GM12878 (cell line): ENCODE measurements around the gene DIS3L2. TPM values are rescaled to one million over a fixed set of nuclear protein-coding genes. Genes with fewer than 3 reads are reported as not detected.

Experiments used
- ATAC-seq: fragments of 200-7000 bp; cut with Tn5 transposase; 3 replicates; pipeline ENCODE4 v1.9.1; 2020; ENCODE audit warnings: mild to moderate bottlenecking, moderate library complexity
- BruUV-seq: library from RNA; stranded (reverse); fragments of 400-500 nt; replicated peaks from 2 replicates; lab custom pipeline; 2021; lab: Mats Ljungman, UMichigan
- CTCF ChIA-PET: fragments of 300-600 bp; sonication (Branson Sonifier 250); formaldehyde crosslinking; extraction: SDS; loops from one replicate; lab custom pipeline; 2021; ENCODE audit warnings: inconsistent platforms; lab: Yijun Ruan, JAX
- POLR2A ChIA-PET: fragments of 350-600 bp; formaldehyde crosslinking; extraction: SDS; loops from one replicate; lab custom pipeline; 2021; ENCODE audit warnings: inconsistent platforms; lab: Charles Lee
- RAD21 ChIA-PET: fragments of 300-600 bp; sonication (Branson Sonifier 250); formaldehyde crosslinking; loops from one replicate; lab custom pipeline; 2023; ENCODE audit warnings: antibody characterized with exemption; ENCODE audit not compliant: unreplicated experiment; lab: Charles Lee
- SMC1A ChIA-PET: fragments of 300-600 bp; sonication (Branson Sonifier 250); formaldehyde crosslinking; loops from one replicate; lab custom pipeline; 2023; ENCODE audit not compliant: unreplicated experiment, uncharacterized antibody; lab: Charles Lee
- DNase-seq: peaks from one replicate; pipeline ENCODE4 v3.0.0-alpha.2; 2011; ENCODE audit warnings: low read depth, low spot score
- FAIRE-seq: peaks from 3 replicates; lab custom pipeline; 2011; peaks lifted over from hg19 to GRCh38; lab: Jason Lieb, UNC
- H2AFZ ChIP-seq: 2 replicates; pipeline ENCODE4 v1.6.0; 2011; ENCODE audit warnings: low read depth, low read length, control low read depth; ENCODE audit not compliant: control insufficient read depth
- H3K27ac ChIP-seq: 2 replicates; pipeline ENCODE4 v1.5.1; 2011; ENCODE audit warnings: control low read depth; ENCODE audit not compliant: control insufficient read depth, insufficient read depth
- H3K27me3 ChIP-seq, 2 experiments: replicated peaks in 1 of 2; 2 replicates each; pipeline versions ENCODE4 v1.6.0 to v1.6.1; 2011; ENCODE audit warnings: low read length in 1 of 2; ENCODE audit not compliant: control insufficient read depth in 2 of 2, insufficient read depth in 2 of 2
- H3K36me3 ChIP-seq, 2 experiments: 2 replicates each; pipeline ENCODE4 v1.5.1; 2011; ENCODE audit warnings: low read length in 1 of 2; ENCODE audit not compliant: control insufficient read depth in 2 of 2, insufficient read depth in 2 of 2
- H3K4me1 ChIP-seq: 2 replicates; pipeline ENCODE4 v1.6.1; 2011; ENCODE audit warnings: mild to moderate bottlenecking, low read length, moderate library complexity, mixed read lengths; ENCODE audit not compliant: control insufficient read depth, insufficient read depth
- H3K4me2 ChIP-seq: 2 replicates; pipeline ENCODE4 v1.6.0; 2011; ENCODE audit warnings: control low read depth; ENCODE audit not compliant: control insufficient read depth, insufficient read depth
- H3K4me3 ChIP-seq: fragments of 200-600 bp; sonication (generic); 2 replicates; pipeline ENCODE4 v1.5.1; 2016
- H3K79me2 ChIP-seq: 2 replicates; pipeline ENCODE4 v1.6.0; 2011; ENCODE audit warnings: low read length; ENCODE audit not compliant: control insufficient read depth, insufficient read depth
- H3K9ac ChIP-seq: 2 replicates; pipeline ENCODE4 v1.8.0; 2011; ENCODE audit warnings: low read length, control low read depth, mixed read lengths; ENCODE audit not compliant: control insufficient read depth, insufficient read depth
- H3K9me3 ChIP-seq: replicated peaks from 3 replicates; pipeline ENCODE4 v1.5.1; 2011; ENCODE audit warnings: mild to moderate bottlenecking, low read length; ENCODE audit not compliant: control insufficient read depth, insufficient read depth
- H4K20me1 ChIP-seq: 2 replicates; pipeline ENCODE4 v1.6.0; 2011; ENCODE audit not compliant: control insufficient read depth, insufficient read depth
- BHLHE40 ChIP-seq, 2 experiments: fragments of 450-650 bp in 1 of 2; IDR thresholded peaks; 2 replicates each; pipeline ENCODE4 v1.6.1; 2011 to 2017; ENCODE audit warnings: low read depth in 2 of 2, borderline replicate concordance in 1 of 2, improper control_type of control experiment in 1 of 2, low read length in 1 of 2, mild to moderate bottlenecking in 1 of 2
- BMI1 ChIP-seq: fragments of 450-650 bp; IDR thresholded peaks from 2 replicates; pipeline ENCODE4 v1.6.1; 2016; ENCODE audit warnings: mild to moderate bottlenecking, moderate library complexity, borderline replicate concordance
- DPF2 ChIP-seq: fragments of 450-650 bp; IDR thresholded peaks from 2 replicates; pipeline ENCODE4 v1.6.1; 2017; ENCODE audit warnings: mild to moderate bottlenecking
- FOXM1 ChIP-seq: IDR thresholded peaks from 2 replicates; pipeline ENCODE4 v1.6.1; 2012; ENCODE audit warnings: low read depth, mild to moderate bottlenecking, inconsistent platforms, low read length, moderate library complexity
- GABPA ChIP-seq: IDR thresholded peaks from 2 replicates; pipeline ENCODE4 v1.6.1; 2014; ENCODE audit warnings: antibody characterized with exemption, low read depth, mild to moderate bottlenecking, inconsistent platforms
- HDAC2 ChIP-seq: fragments of 200-600 bp; sonication (generic); IDR thresholded peaks from 2 replicates; pipeline ENCODE4 v1.6.1; 2017
- IKZF1 ChIP-seq: fragments of 450-650 bp; conservative IDR thresholded peaks from 2 replicates; pipeline ENCODE4 v1.6.1; 2017; ENCODE audit warnings: antibody characterized with exemption, mild to moderate bottlenecking
- KAT2A ChIP-seq: conservative IDR thresholded peaks from 2 replicates; pipeline ENCODE4 v1.6.1; 2011; ENCODE audit warnings: low read depth, low read length; ENCODE audit not compliant: control insufficient read depth
- MTA3 ChIP-seq: IDR thresholded peaks from 2 replicates; pipeline ENCODE4 v1.6.1; 2012; ENCODE audit warnings: low read length, inconsistent platforms, borderline replicate concordance
- NR2C2 ChIP-seq: IDR thresholded peaks from 2 replicates; pipeline ENCODE4 v1.6.1; 2011; ENCODE audit warnings: borderline replicate concordance, low read depth; ENCODE audit not compliant: control insufficient read depth, insufficient read length
- PKNOX1 ChIP-seq: fragments of 450-650 bp; IDR thresholded peaks from 2 replicates; pipeline ENCODE4 v1.6.1; 2016; ENCODE audit warnings: mild to moderate bottlenecking
- SIX5 ChIP-seq: IDR thresholded peaks from 2 replicates; pipeline ENCODE4 v1.6.1; 2011; ENCODE audit warnings: mild to moderate bottlenecking, low read depth, low read length, moderate library complexity; ENCODE audit not compliant: severe bottlenecking
- SMC3 ChIP-seq: IDR thresholded peaks from 2 replicates; pipeline ENCODE4 v1.6.1; 2011; ENCODE audit warnings: low read length, improper control_type of control experiment, borderline replicate concordance
- TAF1 ChIP-seq: IDR thresholded peaks from 2 replicates; pipeline ENCODE4 v1.6.1; 2011; ENCODE audit warnings: mild to moderate bottlenecking, low read depth, low read length, borderline replicate concordance
- WGBS: methylation state at CpG from one replicate; pipeline ENCODE4 v1.1.6; 2016; ENCODE audit warnings: low lambda C conversion rate; ENCODE audit not compliant: insufficient replicate concordance, insufficient coverage; ENCODE audit errors: missing lambda C conversion rate; 5-methylcytosine and 5-hydroxymethylcytosine counted together
- in situ Hi-C: fragments of 300-500 bp; cut with MboI; formaldehyde crosslinking; loops from 9 replicates; pipeline ENCODE4 v1.14.3; 2018; ENCODE audit warnings: mixed read lengths
- intact Hi-C: fragments of 100-400 bp; cut with micrococcal nuclease; formaldehyde crosslinking; loops from one replicate; pipeline ENCODE4 v1.14.2; 2022; ENCODE audit not compliant: unreplicated experiment
- polyA plus RNA-seq, 11 experiments: library from polyadenylated mRNA; depleted of rRNA in 4 of 11; unstranded in 6 of 11; stranded (reverse) in 5 of 11; fragments of >200 nt; fragmentation: Nextera tagmentation in 4 of 11; fragmentation: Illumina TruSeq in 1 of 11; extraction: Ambion mirVana in 4 of 11; extraction: Trizol in 1 of 11; gene quantifications; 1 replicate in 1 of 11; 2 replicates in 10 of 11; pipeline versions ENCODE4 v1.2.1 to v1.2.3, GENCODE V29; 2011 to 2016; ENCODE audit warnings: inconsistent platforms in 2 of 11, missing spikeins in 2 of 11, low read depth in 1 of 11
- total RNA-seq, 4 experiments: library from RNA; depleted of rRNA in 3 of 4; stranded (reverse); fragments of >200 nt in 3 of 4; fragmentation: Illumina TruSeq in 1 of 4; extraction: Trizol in 1 of 4; gene quantifications; 2 replicates each; pipeline versions ENCODE4 v1.2.1 to v1.2.3, GENCODE V29; 2013 to 2021
- TF ChIP-seq, protein P1 (sequence below): fragments of 150-350 bp; IDR thresholded peaks from 2 replicates; pipeline ENCODE4 v1.6.1; 2016; ENCODE audit warnings: low read depth, low read length
- TF ChIP-seq, protein P2 (sequence below): fragments of 450-650 bp; IDR thresholded peaks from 2 replicates; pipeline ENCODE4 v1.6.1; 2017; ENCODE audit warnings: mild to moderate bottlenecking, moderate library complexity

DIS3L2 gene
- total and polyA plus RNA-seq, 10 of the 15 experiments (the other 5 are each of a cell fraction or from before 2014, with no cell fraction given): 3.5 to 27.1 (median 16.0) TPM

GRCh38 chr2:231991664-231992063 lies 30.2 kb downstream of the DIS3L2 start:
- H4K20me1 ChIP-seq: no peaks in the 10 kb centered on the region
- TF ChIP-seq BHLHE40 (IDR thresholded peaks at IDR 0.05; ENCODE audit: borderline replicate concordance in 1 of 2, low read depth in 2 of 2, low read length in 1 of 2) (no peak), PKNOX1 (no peak), MTA3 (no peak), SIX5 (no peak), TAF1 (no peak), SMC3 (no peak), HDAC2 (no peak), NR2C2 (no peak), KAT2A (no peak), GABPA (no peak), DPF2 (no peak), BMI1 (no peak), FOXM1 (no peak), IKZF1 (no peak)
- TF ChIP-seq, protein P1, sequence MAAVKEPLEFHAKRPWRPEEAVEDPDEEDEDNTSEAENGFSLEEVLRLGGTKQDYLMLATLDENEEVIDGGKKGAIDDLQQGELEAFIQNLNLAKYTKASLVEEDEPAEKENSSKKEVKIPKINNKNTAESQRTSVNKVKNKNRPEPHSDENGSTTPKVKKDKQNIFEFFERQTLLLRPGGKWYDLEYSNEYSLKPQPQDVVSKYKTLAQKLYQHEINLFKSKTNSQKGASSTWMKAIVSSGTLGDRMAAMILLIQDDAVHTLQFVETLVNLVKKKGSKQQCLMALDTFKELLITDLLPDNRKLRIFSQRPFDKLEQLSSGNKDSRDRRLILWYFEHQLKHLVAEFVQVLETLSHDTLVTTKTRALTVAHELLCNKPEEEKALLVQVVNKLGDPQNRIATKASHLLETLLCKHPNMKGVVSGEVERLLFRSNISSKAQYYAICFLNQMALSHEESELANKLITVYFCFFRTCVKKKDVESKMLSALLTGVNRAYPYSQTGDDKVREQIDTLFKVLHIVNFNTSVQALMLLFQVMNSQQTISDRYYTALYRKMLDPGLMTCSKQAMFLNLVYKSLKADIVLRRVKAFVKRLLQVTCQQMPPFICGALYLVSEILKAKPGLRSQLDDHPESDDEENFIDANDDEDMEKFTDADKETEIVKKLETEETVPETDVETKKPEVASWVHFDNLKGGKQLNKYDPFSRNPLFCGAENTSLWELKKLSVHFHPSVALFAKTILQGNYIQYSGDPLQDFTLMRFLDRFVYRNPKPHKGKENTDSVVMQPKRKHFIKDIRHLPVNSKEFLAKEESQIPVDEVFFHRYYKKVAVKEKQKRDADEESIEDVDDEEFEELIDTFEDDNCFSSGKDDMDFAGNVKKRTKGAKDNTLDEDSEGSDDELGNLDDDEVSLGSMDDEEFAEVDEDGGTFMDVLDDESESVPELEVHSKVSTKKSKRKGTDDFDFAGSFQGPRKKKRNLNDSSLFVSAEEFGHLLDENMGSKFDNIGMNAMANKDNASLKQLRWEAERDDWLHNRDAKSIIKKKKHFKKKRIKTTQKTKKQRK: no peak
- TF ChIP-seq, protein P2, sequence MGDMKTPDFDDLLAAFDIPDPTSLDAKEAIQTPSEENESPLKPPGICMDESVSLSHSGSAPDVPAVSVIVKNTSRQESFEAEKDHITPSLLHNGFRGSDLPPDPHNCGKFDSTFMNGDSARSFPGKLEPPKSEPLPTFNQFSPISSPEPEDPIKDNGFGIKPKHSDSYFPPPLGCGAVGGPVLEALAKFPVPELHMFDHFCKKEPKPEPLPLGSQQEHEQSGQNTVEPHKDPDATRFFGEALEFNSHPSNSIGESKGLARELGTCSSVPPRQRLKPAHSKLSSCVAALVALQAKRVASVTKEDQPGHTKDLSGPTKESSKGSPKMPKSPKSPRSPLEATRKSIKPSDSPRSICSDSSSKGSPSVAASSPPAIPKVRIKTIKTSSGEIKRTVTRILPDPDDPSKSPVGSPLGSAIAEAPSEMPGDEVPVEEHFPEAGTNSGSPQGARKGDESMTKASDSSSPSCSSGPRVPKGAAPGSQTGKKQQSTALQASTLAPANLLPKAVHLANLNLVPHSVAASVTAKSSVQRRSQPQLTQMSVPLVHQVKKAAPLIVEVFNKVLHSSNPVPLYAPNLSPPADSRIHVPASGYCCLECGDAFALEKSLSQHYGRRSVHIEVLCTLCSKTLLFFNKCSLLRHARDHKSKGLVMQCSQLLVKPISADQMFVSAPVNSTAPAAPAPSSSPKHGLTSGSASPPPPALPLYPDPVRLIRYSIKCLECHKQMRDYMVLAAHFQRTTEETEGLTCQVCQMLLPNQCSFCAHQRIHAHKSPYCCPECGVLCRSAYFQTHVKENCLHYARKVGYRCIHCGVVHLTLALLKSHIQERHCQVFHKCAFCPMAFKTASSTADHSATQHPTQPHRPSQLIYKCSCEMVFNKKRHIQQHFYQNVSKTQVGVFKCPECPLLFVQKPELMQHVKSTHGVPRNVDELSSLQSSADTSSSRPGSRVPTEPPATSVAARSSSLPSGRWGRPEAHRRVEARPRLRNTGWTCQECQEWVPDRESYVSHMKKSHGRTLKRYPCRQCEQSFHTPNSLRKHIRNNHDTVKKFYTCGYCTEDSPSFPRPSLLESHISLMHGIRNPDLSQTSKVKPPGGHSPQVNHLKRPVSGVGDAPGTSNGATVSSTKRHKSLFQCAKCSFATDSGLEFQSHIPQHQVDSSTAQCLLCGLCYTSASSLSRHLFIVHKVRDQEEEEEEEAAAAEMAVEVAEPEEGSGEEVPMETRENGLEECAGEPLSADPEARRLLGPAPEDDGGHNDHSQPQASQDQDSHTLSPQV: no peak
- TF ChIP-seq, all 136 proteins: peak for 0
- BruUV-seq: no TSS peak
- SMC1A ChIA-PET: interaction anchor here (0.7 to 1.4 kb wide), 2 partner anchors 33 to 126 kb away, joined by 3 read pairs; no protein-coding TSS in a partner anchor
- POLR2A ChIA-PET: no interaction called here
- intact Hi-C loops (no loop called here), in situ Hi-C loops (no loop called here)
- ATAC-seq (no peak), FAIRE-seq (no peak), DNase-seq (no peak)
- Histone ChIP-seq H3K27ac (no peak overlapping the region), H3K4me3 (no peak overlapping the region), H3K36me3 (no peaks in the 10 kb centered on the region), H3K79me2 (peaks cover 2% of the 10 kb centered on the region), H3K4me2 (no peak overlapping the region), H3K27me3 (no peaks in the 10 kb centered on the region), H3K4me1 (no peaks in the 10 kb centered on the region; the same call in 1 of the 2 replicates), H3K9me3 (no peaks in the 10 kb centered on the region), H2AFZ (no peak overlapping the region), H3K9ac (no peak overlapping the region)
- 71% methylated on average over 3 of the region's 3 CpGs for WGBS
- CTCF ChIA-PET: no interaction called here
- RAD21 ChIA-PET: no interaction called here
